Natural killer cell (primary cell): ENCODE data around the gene CXCR6. TPM values are rescaled to one million over a fixed set of nuclear protein-coding genes. Genes with fewer than 3 reads are reported as not detected.
A peak's percentile ranks its signal among the peaks of the same experiment; 100 is the strongest.

Source experiments
- ATAC-seq, 3 donors: fragments of 150-1000 bp in 2 of 3; fragments of 200-7000 bp in 1 of 3; cut with Tn5 transposase; 1 replicate in 1 of 3; 2 replicates in 2 of 3; pipeline ENCODE4 v1.10.0; 2021; ENCODE audit warnings: mild to moderate bottlenecking in 2 of 3, moderate library complexity in 2 of 3
- DNase-seq, 2 donors: peaks; one replicate each; pipeline versions ENCODE4 v3.0.0 to v3.0.0-alpha.2; 2013 to 2021; ENCODE audit warnings: mixed read lengths in 1 of 2
- H3K27ac ChIP-seq: one replicate; pipeline ENCODE4 v1.5.1; 2013; ENCODE audit warnings: mild to moderate bottlenecking, low read length
- H3K27me3 ChIP-seq: one replicate; pipeline ENCODE4 v1.6.1; 2013; ENCODE audit warnings: low read length; ENCODE audit not compliant: control insufficient read depth, insufficient read depth
- H3K36me3 ChIP-seq: one replicate; pipeline ENCODE4 v1.6.1; 2013; ENCODE audit warnings: low read length; ENCODE audit not compliant: control insufficient read depth, insufficient read depth
- H3K4me1 ChIP-seq: one replicate; pipeline ENCODE4 v1.6.1; 2013; ENCODE audit warnings: low read length; ENCODE audit not compliant: control insufficient read depth, insufficient read depth
- H3K4me3 ChIP-seq: one replicate; pipeline ENCODE4 v1.5.1; 2013; ENCODE audit warnings: low read length
- H3K9me3 ChIP-seq: one replicate; pipeline ENCODE4 v1.6.1; 2013; ENCODE audit warnings: low read length; ENCODE audit not compliant: control insufficient read depth, insufficient read depth
- H3K27ac Mint-ChIP-seq, 2 donors: one replicate each; pipeline ENCODE4 v1.8.0; 2022; ENCODE audit warnings: mild to moderate bottlenecking in 2 of 2, mixed read lengths in 2 of 2, moderate library complexity in 1 of 2
- H3K27me3 Mint-ChIP-seq, 2 donors: one replicate each; pipeline ENCODE4 v1.8.0; 2022; ENCODE audit warnings: low read depth in 2 of 2, mixed read lengths in 2 of 2
- H3K36me3 Mint-ChIP-seq: one replicate; pipeline ENCODE4 v1.8.0; 2022; ENCODE audit warnings: mixed read lengths
- H3K4me1 Mint-ChIP-seq, 2 donors: one replicate each; pipeline ENCODE4 v1.8.0; 2022; ENCODE audit warnings: mixed read lengths in 2 of 2
- H3K4me3 Mint-ChIP-seq: one replicate; pipeline ENCODE4 v1.8.0; 2022; ENCODE audit warnings: mild to moderate bottlenecking, moderate library complexity, mixed read lengths
- H3K9me3 Mint-ChIP-seq, 2 donors: one replicate each; pipeline ENCODE4 v1.8.0; 2022; ENCODE audit warnings: mixed read lengths in 2 of 2
- WGBS: methylation state at CpG from one replicate; pipeline ENCODE4 v1.1.7; 2013; ENCODE audit warnings: missing lambda C conversion rate; ENCODE audit not compliant: insufficient coverage; 5-methylcytosine and 5-hydroxymethylcytosine counted together
- intact Hi-C: fragments of 100-400 bp; cut with micrococcal nuclease; formaldehyde crosslinking; loops from one replicate; pipeline ENCODE4 v1.14.2; 2022
- total RNA-seq, 4 donors: library from RNA; stranded (reverse); fragments of 120-200 nt in 1 of 4; gene quantifications; one replicate each; pipeline versions ENCODE4 v1.2.3 to v1.2.4, GENCODE V29; 2013 to 2022
- TF ChIP-seq, protein P1 (sequence below): fragments of 200-600 bp; IDR thresholded peaks from one replicate; pipeline ENCODE4 v1.8.0; 2022; ENCODE audit warnings: antibody characterized with exemption

CXCR6 gene
- total RNA-seq, 3 donors from 2014 or later (not counting 1 experiment from before 2014, with no cell fraction given) = 0.95 to 2.1 (median 1.7) TPM

DNA sequence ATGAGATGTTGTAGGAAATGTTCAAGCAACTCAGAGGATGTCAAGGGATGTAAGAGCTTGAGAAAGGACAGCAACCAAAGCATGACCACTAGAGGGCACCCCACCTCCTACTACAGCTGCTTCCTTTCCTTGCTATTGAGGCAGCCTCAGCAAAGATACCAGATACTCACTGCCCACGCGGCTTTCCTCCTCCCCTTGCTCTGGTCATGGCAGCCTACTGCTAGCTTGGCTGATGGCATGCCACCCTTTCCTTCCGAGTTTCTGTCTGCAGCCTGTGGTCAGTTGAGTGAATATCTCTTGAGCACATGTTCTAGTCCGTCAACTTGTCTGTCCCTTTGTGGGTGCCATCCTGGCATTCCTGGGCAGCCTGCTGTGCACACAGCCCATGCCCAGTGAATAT, 4.4 kb upstream of the CXCR6 start:
- intact Hi-C loops = loop anchor here (1.0 to 2.0 kb wide), 2 partner anchors 140 to 440 kb away; no protein-coding TSS in a partner anchor
- Histone ChIP-seq H3K4me3 (no peak overlapping the region), H3K27me3 (no peaks in the 10 kb centered on the region), H3K4me1 (peaks cover 38% of the 10 kb centered on the region), H3K36me3 (peaks cover 40% of the 10 kb centered on the region), H3K27ac (no peak overlapping the region), H3K9me3 (no peaks in the 10 kb centered on the region)
- no peaks in the 10 kb centered on the region for H3K27me3 Mint-ChIP-seq
- ATAC-seq (peak; percentile 90 to 92 (median 91)), DNase-seq (peak; percentile 74 to 95)
- H3K36me3 Mint-ChIP-seq = peaks cover 8% of the 10 kb centered on the region
- H3K4me3 Mint-ChIP-seq = no peak overlapping the region
- no peaks in the 10 kb centered on the region for H3K9me3 Mint-ChIP-seq
- WGBS = 17% methylated on average over 4 of the region's 4 CpGs
- no peak overlapping the region for H3K27ac Mint-ChIP-seq
- H3K4me1 Mint-ChIP-seq = peaks cover 7 to 31% of the 10 kb centered on the region in 2 donors
- TF ChIP-seq, protein P1, sequence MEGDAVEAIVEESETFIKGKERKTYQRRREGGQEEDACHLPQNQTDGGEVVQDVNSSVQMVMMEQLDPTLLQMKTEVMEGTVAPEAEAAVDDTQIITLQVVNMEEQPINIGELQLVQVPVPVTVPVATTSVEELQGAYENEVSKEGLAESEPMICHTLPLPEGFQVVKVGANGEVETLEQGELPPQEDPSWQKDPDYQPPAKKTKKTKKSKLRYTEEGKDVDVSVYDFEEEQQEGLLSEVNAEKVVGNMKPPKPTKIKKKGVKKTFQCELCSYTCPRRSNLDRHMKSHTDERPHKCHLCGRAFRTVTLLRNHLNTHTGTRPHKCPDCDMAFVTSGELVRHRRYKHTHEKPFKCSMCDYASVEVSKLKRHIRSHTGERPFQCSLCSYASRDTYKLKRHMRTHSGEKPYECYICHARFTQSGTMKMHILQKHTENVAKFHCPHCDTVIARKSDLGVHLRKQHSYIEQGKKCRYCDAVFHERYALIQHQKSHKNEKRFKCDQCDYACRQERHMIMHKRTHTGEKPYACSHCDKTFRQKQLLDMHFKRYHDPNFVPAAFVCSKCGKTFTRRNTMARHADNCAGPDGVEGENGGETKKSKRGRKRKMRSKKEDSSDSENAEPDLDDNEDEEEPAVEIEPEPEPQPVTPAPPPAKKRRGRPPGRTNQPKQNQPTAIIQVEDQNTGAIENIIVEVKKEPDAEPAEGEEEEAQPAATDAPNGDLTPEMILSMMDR = peak; percentile 81

DNA sequence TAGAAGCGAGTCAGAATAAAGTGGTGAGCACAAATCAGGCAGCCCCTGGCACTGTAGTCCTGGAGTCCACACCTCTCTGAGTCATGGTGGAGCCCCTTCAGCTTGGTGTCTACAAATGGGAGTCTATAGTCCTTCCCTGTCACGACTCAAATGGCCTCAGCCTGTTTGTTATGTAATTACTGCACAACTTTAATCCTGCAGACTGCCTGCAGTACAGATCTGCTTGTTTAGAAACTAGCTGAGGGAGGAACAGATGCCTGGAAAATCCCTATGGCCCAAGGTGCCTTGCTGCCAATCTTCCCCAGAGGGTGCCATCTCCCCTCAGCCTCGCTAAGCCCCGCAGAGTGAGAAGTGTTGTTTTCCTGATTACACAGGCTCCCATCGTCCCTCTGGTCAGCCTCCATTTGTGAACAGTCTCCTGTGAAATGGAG, 3.9 kb upstream of the CXCR6 start:
- DNase-seq = peak in 1 of 2 donors; percentile 31
- Histone ChIP-seq H3K27me3 (no peaks in the 10 kb centered on the region), H3K4me1 (peaks cover 38% of the 10 kb centered on the region), H3K36me3 (peaks cover 35% of the 10 kb centered on the region), H3K9me3 (no peaks in the 10 kb centered on the region), H3K4me3 (no peak overlapping the region), H3K27ac (no peak overlapping the region)
- Mint-ChIP-seq H3K36me3 (peaks cover 8% of the 10 kb centered on the region), H3K4me1 (peaks cover 7 to 31% of the 10 kb centered on the region in 2 donors), H3K4me3 (no peak overlapping the region), H3K27me3 (no peaks in the 10 kb centered on the region), H3K9me3 (no peaks in the 10 kb centered on the region), H3K27ac (no peak overlapping the region)
- TF ChIP-seq, protein P1 = no peak
- intact Hi-C loops = loop anchor here (2.0 kb wide), 1 partner anchor 439 kb away; no protein-coding TSS in a partner anchor
- peak in 2 of 3 donors; percentile 11 to 20 for ATAC-seq
- 68% methylated on average over 4 of the region's 5 CpGs for WGBS

- Mint-ChIP-seq H3K27ac (no peak overlapping the region), H3K36me3 (peaks cover 8% of the 10 kb centered on the region), H3K27me3 (no peaks in the 10 kb centered on the region), H3K9me3 (no peaks in the 10 kb centered on the region), H3K4me1 (peaks cover 15 to 38% of the 10 kb centered on the region in 2 donors), H3K4me3 (no peak overlapping the region)
- H3K4me1 ChIP-seq = peaks cover 45% of the 10 kb centered on the region
- H3K27ac ChIP-seq = no peak overlapping the region
- 90% methylated on average over 7 of the region's 7 CpGs for WGBS
- ATAC-seq (no peak), DNase-seq (no peak)
- TF ChIP-seq, protein P1 = no peak
- H3K4me3 ChIP-seq = no peak overlapping the region
- intact Hi-C loops = no loop called here
- no peaks in the 10 kb centered on the region for H3K9me3 ChIP-seq
- no peaks in the 10 kb centered on the region for H3K27me3 ChIP-seq
- peaks cover 27% of the 10 kb centered on the region for H3K36me3 ChIP-seq
Measured at GRCh38 chr3:45940004-45940780, 3.1 kb upstream of the CXCR6 start.
